H9 (cell line): ENCODE data around the gene BPIFB4. TPM values are rescaled to one million over a fixed set of nuclear protein-coding genes. Genes with fewer than 3 reads are reported as not detected.
A peak's percentile ranks its signal among the peaks of the same experiment; 100 is the strongest.

Experiments used
- DNase-seq: peaks from one replicate; pipeline ENCODE4 v3.0.0-alpha.2; 2017
- H2AFZ ChIP-seq: one replicate; pipeline ENCODE4 v1.6.1; 2013; ENCODE audit warnings: mild to moderate bottlenecking, low read length, control low read depth, moderate library complexity
- H2AK5ac ChIP-seq: 2 replicates; pipeline ENCODE4 v1.6.1; 2013; ENCODE audit warnings: low read length, control low read depth, mixed read lengths; ENCODE audit not compliant: insufficient read length
- H2BK120ac ChIP-seq: one replicate; pipeline ENCODE4 v1.6.1; 2013; ENCODE audit warnings: low read depth, mild to moderate bottlenecking, low read length, control low read depth, inconsistent platforms; ENCODE audit not compliant: poor library complexity, severe bottlenecking
- H2BK12ac ChIP-seq: 2 replicates; pipeline ENCODE4 v1.6.1; 2013; ENCODE audit warnings: low read length, control low read depth, mixed read lengths, low read depth; ENCODE audit not compliant: insufficient read length
- H2BK15ac ChIP-seq: 2 replicates; pipeline ENCODE4 v1.6.1; 2013; ENCODE audit warnings: low read depth, low read length, control low read depth
- H2BK20ac ChIP-seq: one replicate; pipeline ENCODE4 v1.6.1; 2013; ENCODE audit warnings: low read depth, mild to moderate bottlenecking, low read length, control low read depth, inconsistent platforms; ENCODE audit not compliant: poor library complexity, severe bottlenecking
- H2BK5ac ChIP-seq: 2 replicates; pipeline ENCODE4 v1.6.1; 2013; ENCODE audit warnings: low read length, control low read depth, mixed read lengths; ENCODE audit not compliant: insufficient read length
- H3K14ac ChIP-seq: 2 replicates; pipeline ENCODE4 v1.6.1; 2013; ENCODE audit warnings: low read length, control low read depth; ENCODE audit not compliant: insufficient read depth
- H3K18ac ChIP-seq: 2 replicates; pipeline ENCODE4 v1.6.1; 2013; ENCODE audit warnings: low read depth, mild to moderate bottlenecking, mixed read lengths, low read length, control low read depth; ENCODE audit not compliant: insufficient read length
- H3K23ac ChIP-seq: 2 replicates; pipeline ENCODE4 v1.6.1; 2013; ENCODE audit warnings: low read length, control low read depth, mixed read lengths, low read depth; ENCODE audit not compliant: insufficient read length
- H3K23me2 ChIP-seq: 2 replicates; pipeline ENCODE4 v1.6.1; 2013; ENCODE audit warnings: low read depth, mild to moderate bottlenecking, mixed read lengths, low read length, control low read depth; ENCODE audit not compliant: insufficient read length, poor library complexity, severe bottlenecking
- H3K27ac ChIP-seq: 2 replicates; pipeline ENCODE4 v1.5.1; 2013; ENCODE audit warnings: low read length, control low read depth, mixed read lengths, low read depth; ENCODE audit not compliant: insufficient read length
- H3K27me3 ChIP-seq: 2 replicates; pipeline ENCODE4 v1.6.1; 2013; ENCODE audit warnings: low read length, control low read depth, inconsistent platforms; ENCODE audit not compliant: insufficient read depth
- H3K4ac ChIP-seq: 2 replicates; pipeline ENCODE4 v1.6.1; 2013; ENCODE audit warnings: low read depth, mild to moderate bottlenecking, control low read depth, inconsistent platforms, low read length, moderate library complexity
- H3K4me1 ChIP-seq: 2 replicates; pipeline ENCODE4 v1.6.1; 2013; ENCODE audit warnings: low read length, control low read depth, inconsistent platforms; ENCODE audit not compliant: insufficient read depth
- H3K4me2 ChIP-seq: 2 replicates; pipeline ENCODE4 v1.6.1; 2013; ENCODE audit warnings: low read length, control low read depth, mixed read lengths; ENCODE audit not compliant: insufficient read length, insufficient read depth
- H3K56ac ChIP-seq: 2 replicates; pipeline ENCODE4 v1.6.1; 2013; ENCODE audit warnings: low read depth, mild to moderate bottlenecking, mixed read lengths, low read length, control low read depth; ENCODE audit not compliant: insufficient read length
- H3K79me1 ChIP-seq: 2 replicates; pipeline ENCODE4 v1.6.1; 2013; ENCODE audit warnings: low read depth, mild to moderate bottlenecking, moderate library complexity, low read length, control low read depth, inconsistent platforms; ENCODE audit not compliant: insufficient read depth, poor library complexity, severe bottlenecking
- H3K79me2 ChIP-seq: 2 replicates; pipeline ENCODE4 v1.6.1; 2013; ENCODE audit warnings: low read length, control low read depth, inconsistent platforms; ENCODE audit not compliant: insufficient read depth
- H3K9ac ChIP-seq: 2 replicates; pipeline ENCODE4 v1.6.1; 2013; ENCODE audit warnings: low read length, control low read depth, mixed read lengths; ENCODE audit not compliant: insufficient read length; ENCODE audit errors: extremely low read depth
- H3K9me3 ChIP-seq: one replicate; pipeline ENCODE4 v1.6.1; 2013; ENCODE audit warnings: low read depth, low read length, inconsistent platforms; ENCODE audit not compliant: control insufficient read depth
- H3T11ph ChIP-seq: one replicate; pipeline ENCODE4 v1.6.1; 2013; ENCODE audit warnings: mild to moderate bottlenecking, low read length, control low read depth, inconsistent platforms
- H4K20me1 ChIP-seq: one replicate; pipeline ENCODE4 v1.6.1; 2013; ENCODE audit not compliant: control insufficient read depth, insufficient read length, insufficient read depth
- H4K5ac ChIP-seq: 2 replicates; pipeline ENCODE4 v1.6.1; 2013; ENCODE audit warnings: low read depth, mild to moderate bottlenecking, mixed read lengths, low read length, control low read depth; ENCODE audit not compliant: insufficient read length
- H4K8ac ChIP-seq: replicated peaks from 2 replicates; pipeline ENCODE4 v1.6.1; 2013; ENCODE audit warnings: low read length, control low read depth, mixed read lengths, low read depth; ENCODE audit not compliant: insufficient read length
- H4K91ac ChIP-seq: 2 replicates; pipeline ENCODE4 v1.6.1; 2013; ENCODE audit warnings: low read depth, mild to moderate bottlenecking, moderate library complexity, mixed read lengths, low read length, control low read depth; ENCODE audit not compliant: insufficient read length
- H3K27ac Mint-ChIP-seq, 3 experiments: 2 replicates in 2 of 3; 3 replicates in 1 of 3; pipeline ENCODE4 v1.8.0; 2020 to 2021; ENCODE audit warnings: mixed read lengths in 3 of 3, mild to moderate bottlenecking in 1 of 3, moderate library complexity in 1 of 3
- H3K27me3 Mint-ChIP-seq: 2 replicates; pipeline ENCODE4 v1.8.0; 2021; ENCODE audit warnings: low read depth, mild to moderate bottlenecking, moderate library complexity, mixed read lengths
- H3K36me3 Mint-ChIP-seq, 3 experiments: 2 replicates in 2 of 3; 3 replicates in 1 of 3; pipeline ENCODE4 v1.8.0; 2020 to 2021; ENCODE audit warnings: low read depth in 3 of 3, mixed read lengths in 3 of 3; ENCODE audit not compliant: insufficient read depth in 1 of 3
- H3K4me1 Mint-ChIP-seq, 2 experiments: 2 replicates each; pipeline ENCODE4 v1.8.0; 2020; ENCODE audit warnings: mixed read lengths in 2 of 2
- H3K4me3 Mint-ChIP-seq, 2 experiments: 2 replicates in 1 of 2; 3 replicates in 1 of 2; pipeline ENCODE4 v1.8.0; 2020 to 2021; ENCODE audit warnings: mild to moderate bottlenecking in 2 of 2, mixed read lengths in 2 of 2, moderate library complexity in 1 of 2
- H3K9me3 Mint-ChIP-seq, 2 experiments: 2 replicates in 1 of 2; 3 replicates in 1 of 2; pipeline ENCODE4 v1.8.0; 2020; ENCODE audit warnings: mild to moderate bottlenecking in 2 of 2, mixed read lengths in 2 of 2, moderate library complexity in 1 of 2
- CTCF ChIP-seq: fragments of 200-600 bp; sonication (generic); conservative IDR thresholded peaks from 3 replicates; pipeline ENCODE4 v1.8.0; 2021; ENCODE audit warnings: antibody characterized with exemption, mild to moderate bottlenecking
- WGBS: extraction: QIAGEN DNeasy Blood & Tissue Kit; methylation state at CpG from one replicate; pipeline ENCODE4 v1.1.7; 2013; ENCODE audit warnings: missing lambda C conversion rate, low lambda C conversion rate, mixed read lengths; ENCODE audit not compliant: insufficient read length; ENCODE audit errors: extremely low coverage; 5-methylcytosine and 5-hydroxymethylcytosine counted together
- total RNA-seq: library from RNA; stranded (reverse); gene quantifications from 2 replicates; pipeline ENCODE4 v1.2.1, GENCODE V29; 2021

The BPIFB4 gene
- total RNA-seq, 1 experiment from 2014 or later, result not detected

GRCh38 chr20:33148040-33148439, 68.6 kb downstream of the BPIFB4 start:
- DNase-seq, result peak; percentile 17
- Histone ChIP-seq H3K27me3 (no peaks in the 10 kb centered on the region), H3K9ac (no peak overlapping the region), H3K4me2 (no peak overlapping the region), H3K9me3 (no peaks in the 10 kb centered on the region), H3K4ac (no peak overlapping the region), H3K14ac (no peak overlapping the region), H4K91ac (no peak overlapping the region), H3K4me1 (no peaks in the 10 kb centered on the region), H3K79me2 (no peaks in the 10 kb centered on the region), H2BK5ac (no peak overlapping the region), H2BK20ac (no peak overlapping the region), H3K23ac (no peak overlapping the region), H2BK120ac (no peak overlapping the region), H2AFZ (no peak overlapping the region), H3K56ac (no peak overlapping the region), H2BK12ac (no peak overlapping the region), H2AK5ac (no peak overlapping the region), H3K27ac (no peak overlapping the region), H3K23me2 (peaks cover 3% of the 10 kb centered on the region), H3K18ac (no peak overlapping the region), H3K79me1 (no peaks in the 10 kb centered on the region), H4K5ac (no peak overlapping the region), H2BK15ac (no peak overlapping the region), H3T11ph (no peak overlapping the region), H4K20me1 (no peaks in the 10 kb centered on the region), H4K8ac (no peak overlapping the region)
- H3K27me3 Mint-ChIP-seq, result peaks cover 37% of the 10 kb centered on the region
- no peak for TF ChIP-seq CTCF
- H3K4me3 Mint-ChIP-seq, result no peak overlapping the region
- no peak overlapping the region; a peak in 1 of 7 replicates for H3K27ac Mint-ChIP-seq
- peaks cover 0 to 4% of the 10 kb centered on the region in 2 experiments; a peak in 1 of 5 replicates for H3K9me3 Mint-ChIP-seq
- H3K4me1 Mint-ChIP-seq, result no peaks in the 10 kb centered on the region
- H3K36me3 Mint-ChIP-seq, result no peaks in the 10 kb centered on the region
- WGBS, result no CpG with 5 or more reads among the region's 4 CpGs
